Erythroblast (primary cell): ENCODE data around the gene MOV10L1.

Source experiments
- GATA1 ChIP-seq: IDR thresholded peaks from 2 replicates; pipeline ENCODE4 v1.6.1; 2011; ENCODE audit warnings: low read depth, mild to moderate bottlenecking, control low read depth, low read length, moderate library complexity
- POLR2A ChIP-seq: IDR thresholded peaks from 2 replicates; pipeline ENCODE4 v1.6.1; 2011; ENCODE audit warnings: mild to moderate bottlenecking, low read length

DNA sequence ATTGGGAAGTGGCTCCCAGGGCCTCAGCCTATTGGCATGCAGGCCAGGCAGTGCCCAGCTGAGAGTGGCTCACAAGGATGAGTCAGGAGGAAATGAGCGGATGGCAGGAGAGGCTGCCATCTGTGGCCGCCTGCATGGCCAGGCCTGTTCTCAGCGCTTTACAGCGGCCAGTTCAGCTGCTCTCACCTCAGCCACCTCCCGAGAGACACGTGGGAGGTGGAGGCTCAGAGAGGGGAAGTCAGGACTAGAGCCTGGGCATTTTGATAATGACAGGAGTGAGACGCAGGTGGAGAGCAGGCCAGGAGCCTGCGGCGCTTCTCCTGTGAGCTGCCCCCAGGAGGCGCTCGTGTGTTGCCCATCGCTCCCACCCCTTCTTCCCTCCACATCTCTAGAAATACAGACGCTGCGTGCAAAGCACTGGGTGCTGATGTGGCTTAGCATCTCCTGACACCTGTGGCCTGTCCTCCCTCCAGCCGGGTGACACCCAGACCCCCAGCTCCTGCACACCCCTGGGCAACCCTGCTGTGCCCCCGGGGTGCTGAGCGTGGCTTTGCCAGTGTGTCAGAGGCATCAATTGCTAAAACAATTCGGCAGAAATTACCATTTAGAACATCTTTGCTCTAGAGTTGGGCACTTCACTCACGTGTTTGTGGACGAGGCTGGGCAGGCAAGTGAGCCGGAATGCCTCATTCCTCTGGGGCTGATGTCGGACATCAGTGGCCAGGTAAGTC is 59.4 kb downstream of the MOV10L1 start:
- TF ChIP-seq POLR2A (no peak), GATA1 (no peak)
